ENCODE results near the gene RPAP2. TPM values are rescaled to one million over a fixed set of nuclear protein-coding genes. Genes with fewer than 3 reads are reported as not detected.

The RPAP2 gene
- total RNA-seq, 2 donors from 2014 or later, result 48.4 to 54.3 TPM

GRCh38 chr1:92299477-92300150 lies 755 bp downstream of the RPAP2 start:
- Mint-ChIP-seq H3K4me1 (ENCODE audit: low read depth) (peaks cover 54% of the 10 kb centered on the region), H3K4me3 (peak overlapping the region; percentile 91 to 97), H3K9me3 (peaks cover 0 to 1% of the 10 kb centered on the region in 2 donors), H3K27me3 (ENCODE audit: low read depth) (no peaks in the 10 kb centered on the region), H3K36me3 (ENCODE audit: insufficient read depth in 2 of 2) (peaks cover 11 to 43% of the 10 kb centered on the region in 2 donors), H3K27ac (peak overlapping the region; percentile 93)
- DNase-seq, result no peak
- no peak for ATAC-seq (replicated peaks in 1 of 2)

DNA sequence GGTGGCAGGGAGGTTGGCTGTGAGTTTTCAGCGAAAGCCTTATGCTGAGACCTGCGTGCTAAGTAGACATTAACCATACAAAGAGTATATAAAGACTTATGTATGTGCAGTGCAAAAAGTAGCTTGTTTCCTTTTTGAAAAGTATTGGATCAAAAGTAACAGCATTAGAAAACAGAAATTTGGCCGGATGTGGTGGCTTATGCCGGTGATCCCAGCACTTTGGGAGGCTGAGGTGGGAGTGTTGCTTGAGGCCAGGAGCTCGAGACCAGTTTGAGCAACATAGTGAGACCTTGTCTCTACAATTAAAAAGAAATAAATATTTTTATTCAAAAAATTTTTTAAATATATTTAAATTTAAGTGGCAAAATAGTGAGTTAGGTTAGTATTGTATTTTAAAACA lies 2.2 kb downstream of the RPAP2 start:
- Mint-ChIP-seq H3K4me1 (ENCODE audit: low read depth) (peaks cover 50% of the 10 kb centered on the region), H3K27me3 (ENCODE audit: low read depth) (no peaks in the 10 kb centered on the region), H3K4me3 (peak overlapping the region in 1 of 2 donors; percentile 31), H3K36me3 (ENCODE audit: insufficient read depth in 2 of 2) (peaks cover 9 to 41% of the 10 kb centered on the region in 2 donors), H3K9me3 (peaks cover 0 to 1% of the 10 kb centered on the region in 2 donors), H3K27ac (no peak overlapping the region)
- ATAC-seq (replicated peaks in 1 of 2) (no peak), DNase-seq (no peak)

DNA sequence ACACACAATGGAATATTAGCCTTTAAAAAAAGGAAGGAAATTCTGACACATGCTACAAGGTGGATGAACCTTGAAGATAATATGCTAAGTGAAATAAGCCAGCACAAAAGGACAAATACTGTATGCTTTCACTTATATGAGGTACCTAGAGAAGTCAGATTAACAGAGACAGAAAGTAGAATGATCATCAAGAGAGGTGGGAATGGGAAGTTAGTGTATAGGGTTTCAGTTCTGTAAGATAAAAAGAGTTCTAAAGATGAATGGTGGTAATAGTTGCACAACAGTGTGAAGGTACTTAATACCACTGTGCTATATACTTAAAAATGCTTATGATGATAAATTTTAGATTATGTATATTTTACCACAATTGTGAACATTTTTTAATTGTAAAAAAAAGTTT lies 7.2 kb downstream of the RPAP2 start:
- H3K27ac Mint-ChIP-seq, result no peak overlapping the region
- peaks cover 27% of the 10 kb centered on the region for H3K4me1 Mint-ChIP-seq (ENCODE audit: low read depth)
- ATAC-seq (replicated peaks in 1 of 2), result no peak

GRCh38 chr1:92307980-92308379 lies 9.1 kb downstream of the RPAP2 start:
- Mint-ChIP-seq H3K27ac (no peak overlapping the region), H3K36me3 (ENCODE audit: insufficient read depth in 2 of 2) (peaks cover 6 to 23% of the 10 kb centered on the region in 2 donors), H3K4me3 (no peak overlapping the region), H3K9me3 (no peaks in the 10 kb centered on the region), H3K4me1 (ENCODE audit: low read depth) (peaks cover 35% of the 10 kb centered on the region), H3K27me3 (ENCODE audit: low read depth) (no peaks in the 10 kb centered on the region)
- DNase-seq, result no peak
- ATAC-seq (replicated peaks in 1 of 2), result no peak

More for the DNA sequence above, 7.2 kb downstream of the RPAP2 start:
- Mint-ChIP-seq H3K4me3 (no peak overlapping the region), H3K27me3 (ENCODE audit: low read depth) (no peaks in the 10 kb centered on the region), H3K36me3 (ENCODE audit: insufficient read depth in 2 of 2) (peaks cover 2 to 24% of the 10 kb centered on the region in 2 donors), H3K9me3 (no peaks in the 10 kb centered on the region)
- DNase-seq, result no peak

DNA sequence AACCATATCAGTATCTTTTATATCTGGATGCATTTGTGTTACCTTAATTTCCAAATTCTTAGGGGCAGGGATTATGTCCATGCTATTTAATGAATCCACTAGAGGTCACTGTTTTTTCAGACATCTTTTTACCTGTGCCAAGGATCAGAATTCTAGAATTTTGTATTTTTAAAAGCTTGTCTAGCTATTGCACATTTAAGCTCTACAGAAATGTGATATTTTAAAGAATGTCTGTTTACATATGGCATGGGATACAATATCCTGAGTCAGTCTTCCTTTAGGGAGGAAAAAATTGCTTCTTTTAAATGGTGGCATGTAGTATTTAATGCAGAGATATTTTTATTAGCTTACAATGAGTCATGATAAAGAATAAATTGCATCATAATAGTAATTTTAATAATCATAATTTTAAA lies 11.3 kb downstream of the RPAP2 start:
- H3K4me3 Mint-ChIP-seq, result no peak overlapping the region
- peaks cover 4 to 30% of the 10 kb centered on the region in 2 donors for H3K36me3 Mint-ChIP-seq (ENCODE audit: insufficient read depth in 2 of 2)
- ATAC-seq (replicated peaks in 1 of 2) (peak; percentile 40 to 55), DNase-seq (no peak)
- H3K27me3 Mint-ChIP-seq (ENCODE audit: low read depth), result no peaks in the 10 kb centered on the region
- H3K4me1 Mint-ChIP-seq (ENCODE audit: low read depth), result peaks cover 50% of the 10 kb centered on the region
- peaks cover 2% of the 10 kb centered on the region in 2 donors for H3K9me3 Mint-ChIP-seq
- no peak overlapping the region for H3K27ac Mint-ChIP-seq

GRCh38 chr1:92314024-92314423 lies 15.2 kb downstream of the RPAP2 start:
- peaks cover 8 to 30% of the 10 kb centered on the region in 2 donors for H3K36me3 Mint-ChIP-seq (ENCODE audit: insufficient read depth in 2 of 2)
- ATAC-seq (replicated peaks in 1 of 2) (peak; percentile 22 to 38), DNase-seq (peak in 1 of 2 donors; percentile 15)
- peak overlapping the region; percentile 52 to 70 for H3K4me3 Mint-ChIP-seq
- H3K4me1 Mint-ChIP-seq (ENCODE audit: low read depth), result peaks cover 83% of the 10 kb centered on the region
- H3K9me3 Mint-ChIP-seq, result peaks cover 2% of the 10 kb centered on the region in 2 donors
- peak overlapping the region; percentile 68 for H3K27ac Mint-ChIP-seq
- no peaks in the 10 kb centered on the region for H3K27me3 Mint-ChIP-seq (ENCODE audit: low read depth)

GRCh38 chr1:92315766-92316599 lies 17.1 kb downstream of the RPAP2 start:
- Mint-ChIP-seq H3K9me3 (peaks cover 2% of the 10 kb centered on the region in 2 donors), H3K4me3 (peak overlapping the region; percentile 71 to 93), H3K4me1 (ENCODE audit: low read depth) (peaks cover 80% of the 10 kb centered on the region), H3K27me3 (ENCODE audit: low read depth) (no peaks in the 10 kb centered on the region), H3K36me3 (ENCODE audit: insufficient read depth in 2 of 2) (peaks cover 8 to 33% of the 10 kb centered on the region in 2 donors), H3K27ac (peak overlapping the region; percentile 96)
- peak; percentile 89 to 94 for ATAC-seq (replicated peaks in 1 of 2)
- DNase-seq, result peak; percentile 71 to 77

DNA sequence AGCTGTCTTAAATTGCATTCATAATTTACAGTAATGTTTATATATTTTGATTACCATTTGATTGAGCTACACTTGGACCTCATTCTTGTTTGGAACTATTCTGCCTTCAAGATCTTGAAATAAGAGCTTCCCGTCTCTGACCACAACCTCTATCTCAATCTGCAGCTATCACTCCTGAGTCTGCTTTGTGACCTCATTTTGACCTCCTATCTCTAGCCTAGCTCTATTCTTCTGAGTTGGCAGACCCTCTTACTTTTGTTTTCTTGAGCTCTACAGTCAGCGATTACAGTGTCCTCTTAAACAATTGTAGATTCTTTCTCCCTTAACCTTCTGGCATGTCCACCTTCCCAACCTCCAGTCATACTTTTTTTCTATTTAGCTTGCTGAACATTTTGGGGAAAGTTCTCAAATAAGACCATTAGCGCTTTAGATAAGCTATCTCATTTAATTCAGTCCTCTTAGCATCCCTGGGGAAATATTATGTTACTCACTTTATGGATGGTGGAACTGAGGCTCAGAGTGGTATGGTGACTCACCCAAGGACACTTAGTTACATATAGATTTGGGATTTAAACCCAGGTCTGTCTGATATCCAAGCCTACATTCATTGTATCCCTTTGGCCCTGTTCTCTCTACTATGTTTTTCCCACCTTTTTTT lies 19.1 kb downstream of the RPAP2 start:
- Mint-ChIP-seq H3K27me3 (ENCODE audit: low read depth) (no peaks in the 10 kb centered on the region), H3K4me1 (ENCODE audit: low read depth) (peaks cover 65% of the 10 kb centered on the region), H3K27ac (peak overlapping the region; percentile 36), H3K36me3 (ENCODE audit: insufficient read depth in 2 of 2) (peaks cover 4 to 36% of the 10 kb centered on the region in 2 donors), H3K4me3 (peak overlapping the region; percentile 61 to 66), H3K9me3 (peaks cover 2% of the 10 kb centered on the region in 2 donors)
- peak; percentile 20 to 32 for DNase-seq
- peak; percentile 65 to 74 for ATAC-seq (replicated peaks in 1 of 2)

GRCh38 chr1:92323473-92324453 lies 24.9 kb downstream of the RPAP2 start:
- H3K27me3 Mint-ChIP-seq (ENCODE audit: low read depth), result no peaks in the 10 kb centered on the region
- peak; percentile 22 to 48 for ATAC-seq (replicated peaks in 1 of 2)
- H3K4me3 Mint-ChIP-seq, result peak overlapping the region; percentile 9 to 47
- H3K9me3 Mint-ChIP-seq, result peaks cover 7 to 11% of the 10 kb centered on the region in 2 donors
- peak overlapping the region; percentile 39 for H3K27ac Mint-ChIP-seq
- no peak for DNase-seq
- peaks cover 22% of the 10 kb centered on the region for H3K4me1 Mint-ChIP-seq (ENCODE audit: low read depth)
- peaks cover 28 to 61% of the 10 kb centered on the region in 2 donors for H3K36me3 Mint-ChIP-seq (ENCODE audit: insufficient read depth in 2 of 2)

DNA sequence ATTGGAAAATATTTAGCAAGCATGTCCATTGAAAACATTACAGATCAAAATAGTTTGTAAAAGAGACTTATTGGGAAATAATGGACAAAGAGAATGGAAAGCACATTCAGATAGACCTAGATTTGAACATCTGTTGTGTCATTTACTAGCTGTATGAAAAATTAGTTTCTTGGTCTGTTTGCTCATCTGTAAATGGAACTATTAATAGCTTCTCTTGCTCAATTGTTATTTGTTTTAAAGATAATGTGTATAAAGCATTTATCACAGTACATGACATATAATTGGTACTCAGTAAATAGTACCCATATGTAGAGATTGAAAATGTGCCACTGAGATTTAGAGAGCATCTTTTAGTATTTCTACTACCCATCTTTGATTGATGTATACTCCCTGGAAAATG lies 25.9 kb downstream of the RPAP2 start:
- Mint-ChIP-seq H3K36me3 (ENCODE audit: insufficient read depth in 2 of 2) (peaks cover 33 to 69% of the 10 kb centered on the region in 2 donors), H3K9me3 (peaks cover 7 to 14% of the 10 kb centered on the region in 2 donors), H3K4me1 (ENCODE audit: low read depth) (peaks cover 15% of the 10 kb centered on the region), H3K27me3 (ENCODE audit: low read depth) (no peaks in the 10 kb centered on the region), H3K4me3 (no peak overlapping the region), H3K27ac (no peak overlapping the region)
- no peak for DNase-seq
- ATAC-seq (replicated peaks in 1 of 2), result no peak

GRCh38 chr1:92326681-92327080 lies 27.8 kb downstream of the RPAP2 start:
- Mint-ChIP-seq H3K27ac (no peak overlapping the region), H3K4me1 (ENCODE audit: low read depth) (peaks cover 23% of the 10 kb centered on the region), H3K4me3 (no peak overlapping the region), H3K36me3 (ENCODE audit: insufficient read depth in 2 of 2) (peaks cover 35 to 73% of the 10 kb centered on the region in 2 donors), H3K9me3 (peaks cover 7 to 14% of the 10 kb centered on the region in 2 donors), H3K27me3 (ENCODE audit: low read depth) (no peaks in the 10 kb centered on the region)
- ATAC-seq (replicated peaks in 1 of 2) (no peak), DNase-seq (no peak)

GRCh38 chr1:92327794-92328193 lies 28.9 kb downstream of the RPAP2 start:
- Mint-ChIP-seq H3K27ac (no peak overlapping the region), H3K36me3 (ENCODE audit: insufficient read depth in 2 of 2) (peaks cover 35 to 68% of the 10 kb centered on the region in 2 donors), H3K27me3 (ENCODE audit: low read depth) (no peaks in the 10 kb centered on the region), H3K4me1 (ENCODE audit: low read depth) (peaks cover 28% of the 10 kb centered on the region), H3K4me3 (no peak overlapping the region), H3K9me3 (peaks cover 7 to 14% of the 10 kb centered on the region in 2 donors)
- DNase-seq (no peak), ATAC-seq (replicated peaks in 1 of 2) (no peak)

Data from activated T-cell treated with anti-CD3 and anti-CD28 coated beads, Interleukin-2, amount 50 U/mL, for 72 hours (primary cell).